ENCODE results near the gene ARHGAP28. TPM values are rescaled to one million over a fixed set of nuclear protein-coding genes. Genes with fewer than 3 reads are reported as not detected.

The ARHGAP28 gene
- total RNA-seq, 4 donors from 2014 or later = 0.52 to 1.7 (median 0.75) TPM

DNA sequence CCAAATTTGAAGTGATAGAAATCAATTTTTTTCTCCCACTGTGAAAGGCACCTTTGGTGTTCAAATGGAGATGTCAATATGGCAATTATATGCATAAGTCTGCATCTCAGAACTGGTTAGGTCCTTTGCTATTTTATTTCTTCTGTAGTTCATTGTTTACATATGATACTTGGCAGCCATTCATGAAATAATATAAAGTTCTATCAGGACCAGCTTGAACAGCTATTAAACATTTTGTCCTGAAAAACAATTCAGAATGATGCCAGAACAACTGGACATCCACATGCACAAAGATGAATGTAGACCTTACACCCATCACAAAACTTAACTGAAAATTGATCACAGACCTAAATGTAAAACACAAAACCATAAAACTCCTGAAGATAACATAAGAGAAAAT is 41.8 kb upstream of the ARHGAP28 start:
- Histone ChIP-seq H3K4me1 (peaks cover 0 to 5% (median 2%) of the 10 kb centered on the region in 4 donors), H3K4me3 (no peak overlapping the region), H3K27me3 (peaks cover 0 to 6% (median 0%) of the 10 kb centered on the region in 4 donors), H3K9me3 (no peaks in the 10 kb centered on the region), H3K36me3 (no peaks in the 10 kb centered on the region), H3K27ac (replicated peaks in 1 of 4) (no peak overlapping the region)
- TF ChIP-seq POLR2A (IDR thresholded peaks at IDR 0.05; ENCODE audit: low read depth) (no peak), POLR2AphosphoS5 (IDR thresholded peaks at IDR 0.05) (no peak), EP300 (IDR thresholded peaks at IDR 0.05) (no peak)
- TF ChIP-seq, protein P1, sequence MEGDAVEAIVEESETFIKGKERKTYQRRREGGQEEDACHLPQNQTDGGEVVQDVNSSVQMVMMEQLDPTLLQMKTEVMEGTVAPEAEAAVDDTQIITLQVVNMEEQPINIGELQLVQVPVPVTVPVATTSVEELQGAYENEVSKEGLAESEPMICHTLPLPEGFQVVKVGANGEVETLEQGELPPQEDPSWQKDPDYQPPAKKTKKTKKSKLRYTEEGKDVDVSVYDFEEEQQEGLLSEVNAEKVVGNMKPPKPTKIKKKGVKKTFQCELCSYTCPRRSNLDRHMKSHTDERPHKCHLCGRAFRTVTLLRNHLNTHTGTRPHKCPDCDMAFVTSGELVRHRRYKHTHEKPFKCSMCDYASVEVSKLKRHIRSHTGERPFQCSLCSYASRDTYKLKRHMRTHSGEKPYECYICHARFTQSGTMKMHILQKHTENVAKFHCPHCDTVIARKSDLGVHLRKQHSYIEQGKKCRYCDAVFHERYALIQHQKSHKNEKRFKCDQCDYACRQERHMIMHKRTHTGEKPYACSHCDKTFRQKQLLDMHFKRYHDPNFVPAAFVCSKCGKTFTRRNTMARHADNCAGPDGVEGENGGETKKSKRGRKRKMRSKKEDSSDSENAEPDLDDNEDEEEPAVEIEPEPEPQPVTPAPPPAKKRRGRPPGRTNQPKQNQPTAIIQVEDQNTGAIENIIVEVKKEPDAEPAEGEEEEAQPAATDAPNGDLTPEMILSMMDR (IDR thresholded peaks at IDR 0.05) = no peak
- DNase-seq (ENCODE audit: extremely low spot score) = no peak
- intact Hi-C loops (cut with DNase I) = no loop called here

DNA sequence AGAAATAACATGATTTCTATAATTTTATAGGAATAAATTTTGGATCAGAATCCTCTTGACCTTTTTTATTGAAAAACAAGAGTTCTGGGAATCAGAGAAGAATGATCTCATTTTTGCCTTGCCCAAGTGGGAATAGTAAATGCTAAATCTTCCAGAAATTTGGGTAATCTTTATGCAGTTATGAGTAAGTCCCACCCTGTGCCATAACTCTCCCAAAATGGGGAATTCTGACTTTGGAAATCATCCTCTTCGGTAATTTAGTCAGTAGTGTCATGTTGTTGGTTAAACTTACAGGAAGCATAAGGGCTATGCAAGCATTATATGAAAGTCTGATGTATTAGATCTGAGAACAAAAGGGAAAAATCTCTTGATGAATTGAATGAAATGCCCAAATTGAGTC is 20.6 kb upstream of the ARHGAP28 start:
- H3K9me3 ChIP-seq = no peaks in the 10 kb centered on the region
- no peak overlapping the region for H3K4me3 ChIP-seq
- no peaks in the 10 kb centered on the region for H3K36me3 ChIP-seq
- intact Hi-C loops (cut with DNase I) = no loop called here
- no peaks in the 10 kb centered on the region for H3K4me1 ChIP-seq
- no peaks in the 10 kb centered on the region for H3K27me3 ChIP-seq
- H3K27ac ChIP-seq (replicated peaks in 1 of 4) = no peak overlapping the region
- 81% methylated on average over 1 of the region's 1 CpG for WGBS
- no peak for DNase-seq (ENCODE audit: extremely low spot score)
- TF ChIP-seq POLR2AphosphoS5 (IDR thresholded peaks at IDR 0.05) (no peak), POLR2A (IDR thresholded peaks at IDR 0.05; ENCODE audit: low read depth) (no peak), EP300 (IDR thresholded peaks at IDR 0.05) (no peak)
- TF ChIP-seq, protein P1 (IDR thresholded peaks at IDR 0.05) = no peak

DNA sequence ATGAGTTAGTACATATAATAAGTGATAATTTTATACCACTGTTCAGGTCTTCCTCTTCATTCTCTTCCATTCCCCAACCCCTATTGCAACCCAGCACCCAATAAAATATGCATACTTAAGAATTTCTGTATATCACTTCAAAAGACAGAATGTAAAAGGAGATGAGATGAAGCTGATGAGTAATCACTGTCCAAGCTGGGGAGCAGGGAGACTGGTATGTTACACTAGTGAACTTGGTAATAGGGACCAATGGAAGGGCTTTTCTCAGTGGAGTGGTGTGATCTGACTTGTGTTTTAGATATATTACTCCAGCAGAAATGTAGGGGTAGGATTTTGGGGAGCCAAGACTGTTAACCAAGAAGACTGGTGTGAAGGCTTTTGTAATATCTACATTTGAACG is 18.0 kb upstream of the ARHGAP28 start:
- Histone ChIP-seq H3K27ac (replicated peaks in 1 of 4) (no peak overlapping the region), H3K36me3 (no peaks in the 10 kb centered on the region), H3K4me3 (no peak overlapping the region), H3K9me3 (no peaks in the 10 kb centered on the region), H3K4me1 (no peaks in the 10 kb centered on the region), H3K27me3 (no peaks in the 10 kb centered on the region)
- TF ChIP-seq POLR2AphosphoS5 (IDR thresholded peaks at IDR 0.05) = no peak
- no peak for TF ChIP-seq POLR2A (IDR thresholded peaks at IDR 0.05; ENCODE audit: low read depth)
- TF ChIP-seq, protein P1 (IDR thresholded peaks at IDR 0.05) = no peak
- no peak for TF ChIP-seq EP300 (IDR thresholded peaks at IDR 0.05)
- intact Hi-C loops (cut with DNase I) = no loop called here
- 100% methylated on average over 1 of the region's 1 CpG for WGBS
- DNase-seq (ENCODE audit: extremely low spot score) = no peak

DNA sequence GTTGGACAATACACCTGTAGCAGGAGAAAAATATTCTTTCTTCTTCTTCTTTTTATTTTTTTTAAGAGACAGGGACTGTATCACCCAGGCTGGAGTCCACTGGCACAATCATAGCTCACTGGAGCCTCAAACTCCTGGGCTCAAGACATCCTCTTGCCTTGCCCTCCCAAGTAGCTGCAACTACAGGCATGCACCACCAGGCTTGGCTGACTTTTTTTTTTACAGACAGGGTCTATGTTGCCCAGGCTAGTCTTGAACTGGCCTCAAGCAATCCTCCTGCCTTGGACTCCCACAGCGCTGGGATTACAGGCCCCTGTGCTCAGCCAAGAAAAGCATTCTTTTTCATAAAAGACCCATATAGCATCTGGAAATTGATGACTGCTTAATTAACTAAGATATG is 17.1 kb upstream of the ARHGAP28 start:
- WGBS = 89% methylated on average over 1 of the region's 1 CpG
- intact Hi-C loops (cut with DNase I) = no loop called here

More for the DNA sequence above, 17.1 kb upstream of the ARHGAP28 start:
- Histone ChIP-seq H3K27me3 (no peaks in the 10 kb centered on the region), H3K9me3 (no peaks in the 10 kb centered on the region), H3K27ac (replicated peaks in 1 of 4) (no peak overlapping the region), H3K36me3 (no peaks in the 10 kb centered on the region), H3K4me1 (no peaks in the 10 kb centered on the region), H3K4me3 (no peak overlapping the region)
- no peak for DNase-seq (ENCODE audit: extremely low spot score)
- TF ChIP-seq POLR2AphosphoS5 (IDR thresholded peaks at IDR 0.05) (no peak), POLR2A (IDR thresholded peaks at IDR 0.05; ENCODE audit: low read depth) (no peak), EP300 (IDR thresholded peaks at IDR 0.05) (no peak)
- TF ChIP-seq, protein P1 (IDR thresholded peaks at IDR 0.05) = no peak
